Colonic mucosa (tissue), 4 donors: Measurements from ENCODE around the gene GIMD1. TPM values are rescaled to one million over a fixed set of nuclear protein-coding genes. Genes with fewer than 3 reads are reported as not detected.
"Not testable (repeated sequence)": the region's sequence is repeated elsewhere in the genome, so short reads cannot be mapped to it uniquely, and the experiment has no call there.

ENCODE experiments used
- DNase-seq: peaks from one replicate; pipeline ENCODE4 v3.0.0-alpha.2; 2020
- H3K27ac ChIP-seq: fragments of 200-600 bp; one replicate; pipeline ENCODE4 v1.8.0; 2021
- H3K27me3 ChIP-seq: fragments of 200-600 bp; one replicate; pipeline ENCODE4 v1.8.0; 2021
- H3K36me3 ChIP-seq: fragments of 200-600 bp; one replicate; pipeline ENCODE4 v1.8.0; 2021
- H3K4me1 ChIP-seq: fragments of 200-600 bp; one replicate; pipeline ENCODE4 v1.8.0; 2021; ENCODE audit warnings: mild to moderate bottlenecking
- H3K4me3 ChIP-seq: fragments of 200-600 bp; one replicate; pipeline ENCODE4 v1.8.0; 2021
- H3K9ac ChIP-seq, 2 donors: one replicate each; pipeline ENCODE4 v1.7.0; 2013; ENCODE audit warnings: control low read depth in 2 of 2, low read depth in 2 of 2, low read length in 2 of 2
- H3K9me3 ChIP-seq: fragments of 200-600 bp; one replicate; pipeline ENCODE4 v1.8.0; 2021
- CTCF ChIP-seq: fragments of 200-600 bp; IDR thresholded peaks from one replicate; pipeline ENCODE4 v1.8.0; 2022; ENCODE audit warnings: antibody characterized with exemption, mild to moderate bottlenecking
- intact Hi-C: fragments of 100-400 bp; cut with DNase I; formaldehyde crosslinking; loops from one replicate; pipeline ENCODE4 v1.14.1; 2022
- total RNA-seq, 2 donors: library from RNA; stranded (reverse); fragmentation: NEBNext Ultra II Directional in 1 of 2; extraction: Animal tissue kit (Norgen Biotek cat#: 25700) in 1 of 2; gene quantifications; one replicate each; pipeline ENCODE4 v1.2.1, GENCODE V29; 2021
- donor health status: healthy.
- donor health status: DM: no; HTN: no; CAD: no.
- donor health status: DM: no; HTN: no; CAD: no.

Gene GIMD1
- not detected for total RNA-seq

GRCh38 chr4:106368678-106369077 lies at the start of gene GIMD1:
Gene GIMD1 (minus strand): TSS chr4:106368778. CDS start chr4:106367435, 1,343 bp downstream.
- no peaks in the 10 kb centered on the region for H3K36me3 ChIP-seq
- H3K4me3 ChIP-seq = no peak within 1 kb of the TSS
- no peak within 1 kb of the TSS for H3K9ac ChIP-seq
- no peak for TF ChIP-seq CTCF
- no peaks in the 10 kb centered on the region for H3K9me3 ChIP-seq
- intact Hi-C loops = no loop called here
- H3K27me3 ChIP-seq = no peaks in the 10 kb centered on the region
- no peak for DNase-seq
- H3K27ac ChIP-seq = no peak within 1 kb of the TSS
- no peaks in the 10 kb centered on the region for H3K4me1 ChIP-seq

GRCh38 chr4:106414366-106414765 lies 45.8 kb upstream of the GIMD1 start:
- H3K4me1 ChIP-seq = no peaks in the 10 kb centered on the region
- no peak overlapping the region for H3K4me3 ChIP-seq
- TF ChIP-seq CTCF = no peak
- no peak overlapping the region for H3K27ac ChIP-seq
- H3K9me3 ChIP-seq = no peaks in the 10 kb centered on the region
- no peak for DNase-seq
- intact Hi-C loops = no loop called here
- H3K27me3 ChIP-seq = no peaks in the 10 kb centered on the region
- H3K9ac ChIP-seq = no peak overlapping the region
- H3K36me3 ChIP-seq = no peaks in the 10 kb centered on the region

GRCh38 chr4:106409901-106410889 lies 41.6 kb upstream of the GIMD1 start:
- Histone ChIP-seq H3K9ac (no peak overlapping the region), H3K4me3 (no peak overlapping the region), H3K4me1 (no peaks in the 10 kb centered on the region), H3K27ac (no peak overlapping the region), H3K9me3 (no peaks in the 10 kb centered on the region), H3K36me3 (no peaks in the 10 kb centered on the region), H3K27me3 (no peaks in the 10 kb centered on the region)
- DNase-seq = no peak
- intact Hi-C loops = no loop called here
- TF ChIP-seq CTCF = no peak

GRCh38 chr4:106408004-106408403 lies 39.4 kb upstream of the GIMD1 start:
- H3K4me1 ChIP-seq, H3K9ac ChIP-seq, H3K36me3 ChIP-seq, DNase-seq, H3K4me3 ChIP-seq, intact Hi-C loops, H3K9me3 ChIP-seq, H3K27me3 ChIP-seq, H3K27ac ChIP-seq: not testable (repeated sequence)

- Histone ChIP-seq H3K36me3 (no peaks in the 10 kb centered on the region), H3K4me1 (no peaks in the 10 kb centered on the region), H3K4me3 (no peak overlapping the region), H3K27me3 (no peaks in the 10 kb centered on the region), H3K9me3 (no peaks in the 10 kb centered on the region), H3K27ac (no peak overlapping the region), H3K9ac (no peak overlapping the region)
- no peak for TF ChIP-seq CTCF
- intact Hi-C loops = no loop called here
- DNase-seq = no peak
Measured at GRCh38 chr4:106401157-106401556, 32.6 kb upstream of the GIMD1 start.

- H3K36me3 ChIP-seq, DNase-seq, H3K27ac ChIP-seq, H3K9ac ChIP-seq, H3K4me1 ChIP-seq, intact Hi-C loops, H3K9me3 ChIP-seq, H3K4me3 ChIP-seq, H3K27me3 ChIP-seq: not testable (repeated sequence)
Measured at GRCh38 chr4:106398898-106399297, 30.3 kb upstream of the GIMD1 start.
